OCI-LY3 (cell line): ENCODE results near the gene CACNA2D1.

Source experiments
- H2AFZ ChIP-seq: fragments of 200-600, 300-600 bp; shearing (Covaris generic); 2 replicates; pipeline ENCODE4 v1.6.0; 2014; ENCODE audit warnings: antibody characterized with exemption, low read depth, low read length
- H3K27ac ChIP-seq: fragments of 200-600, 300-600 bp; sonication (generic); 2 replicates; pipeline ENCODE4 v1.5.1; 2014; ENCODE audit warnings: mild to moderate bottlenecking, low read length, moderate library complexity, mixed read lengths
- H3K27me3 ChIP-seq: fragments of 200-600, 300-600 bp; sonication (generic); 2 replicates; pipeline ENCODE4 v1.6.1; 2014; ENCODE audit warnings: low read depth, low read length, mixed read lengths
- H3K36me3 ChIP-seq: fragments of 200-600, 300-600 bp; sonication (generic); replicated peaks from 2 replicates; pipeline ENCODE3; 2014; ENCODE audit warnings: low read depth, low read length, mixed read lengths
- H3K4me1 ChIP-seq: fragments of 300-600, 200-600 bp; sonication (generic); 2 replicates; pipeline ENCODE4 v1.6.1; 2014; ENCODE audit warnings: low read length, mixed read lengths
- H3K4me2 ChIP-seq: fragments of 200-600, 300-600 bp; sonication (generic); 2 replicates; pipeline ENCODE4 v1.6.1; 2014; ENCODE audit warnings: low read length, mixed read lengths
- H3K4me3 ChIP-seq: fragments of 300-600, 200-600 bp; sonication (generic); 2 replicates; pipeline ENCODE4 v1.5.1; 2014; ENCODE audit warnings: antibody characterized with exemption, mild to moderate bottlenecking, low read length, moderate library complexity
- H3K79me2 ChIP-seq: fragments of 300-600, 200-600 bp; shearing (Covaris generic); 2 replicates; pipeline ENCODE4 v1.6.1; 2014; ENCODE audit warnings: mild to moderate bottlenecking, low read length, mixed read lengths
- H3K9ac ChIP-seq: fragments of 300-600, 200-600 bp; shearing (Covaris generic); 2 replicates; pipeline ENCODE4 v1.6.0; 2014; ENCODE audit warnings: mild to moderate bottlenecking, low read length, moderate library complexity
- H3K9me3 ChIP-seq: fragments of 200-600, 300-600 bp; shearing (Covaris generic); 2 replicates; pipeline ENCODE4 v1.6.1; 2014; ENCODE audit warnings: low read length, mixed read lengths; ENCODE audit not compliant: insufficient read depth
- H4K20me1 ChIP-seq: fragments of 200-600, 300-600 bp; sonication (generic); 2 replicates; pipeline ENCODE4 v1.6.1; 2016; ENCODE audit warnings: low read length, mixed read lengths; ENCODE audit not compliant: insufficient read depth
- EZH2phosphoT487 ChIP-seq: fragments of 200-600 bp; shearing (Covaris generic); IDR thresholded peaks from 2 replicates; pipeline ENCODE4 v1.6.1; 2018; ENCODE audit warnings: antibody characterized with exemption, mixed run types, low read depth
- TF ChIP-seq, protein P1 (sequence below): fragments of 200-600, 300-600 bp; sonication (generic); IDR thresholded peaks from 2 replicates; pipeline ENCODE4 v1.5.1; 2014; ENCODE audit warnings: antibody characterized with exemption, low read length, low read depth

The CACNA2D1 gene

DNA sequence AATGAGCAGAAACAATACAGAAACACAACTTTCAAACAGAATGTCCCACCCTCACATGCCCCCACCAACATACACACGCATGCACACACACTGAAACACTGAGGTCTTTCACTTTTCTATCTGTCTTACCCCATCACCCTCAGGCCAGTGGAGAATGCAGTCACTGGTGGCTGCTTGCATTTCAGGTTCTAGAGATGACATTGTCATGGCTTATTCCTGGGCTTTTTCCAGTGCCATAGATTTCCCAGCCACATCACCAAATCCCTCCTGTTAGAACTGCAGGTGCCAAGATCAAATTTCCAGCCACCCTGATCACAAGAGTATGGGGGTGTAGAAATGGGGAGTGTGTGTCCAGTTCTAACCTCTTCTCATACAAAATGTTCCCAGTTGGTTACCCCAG lies 68.4 kb downstream of the CACNA2D1 start:
- no peak overlapping the region for H3K27ac ChIP-seq
- H3K36me3 ChIP-seq, result no peaks in the 10 kb centered on the region
- no peaks in the 10 kb centered on the region for H3K9me3 ChIP-seq
- TF ChIP-seq, protein P1, sequence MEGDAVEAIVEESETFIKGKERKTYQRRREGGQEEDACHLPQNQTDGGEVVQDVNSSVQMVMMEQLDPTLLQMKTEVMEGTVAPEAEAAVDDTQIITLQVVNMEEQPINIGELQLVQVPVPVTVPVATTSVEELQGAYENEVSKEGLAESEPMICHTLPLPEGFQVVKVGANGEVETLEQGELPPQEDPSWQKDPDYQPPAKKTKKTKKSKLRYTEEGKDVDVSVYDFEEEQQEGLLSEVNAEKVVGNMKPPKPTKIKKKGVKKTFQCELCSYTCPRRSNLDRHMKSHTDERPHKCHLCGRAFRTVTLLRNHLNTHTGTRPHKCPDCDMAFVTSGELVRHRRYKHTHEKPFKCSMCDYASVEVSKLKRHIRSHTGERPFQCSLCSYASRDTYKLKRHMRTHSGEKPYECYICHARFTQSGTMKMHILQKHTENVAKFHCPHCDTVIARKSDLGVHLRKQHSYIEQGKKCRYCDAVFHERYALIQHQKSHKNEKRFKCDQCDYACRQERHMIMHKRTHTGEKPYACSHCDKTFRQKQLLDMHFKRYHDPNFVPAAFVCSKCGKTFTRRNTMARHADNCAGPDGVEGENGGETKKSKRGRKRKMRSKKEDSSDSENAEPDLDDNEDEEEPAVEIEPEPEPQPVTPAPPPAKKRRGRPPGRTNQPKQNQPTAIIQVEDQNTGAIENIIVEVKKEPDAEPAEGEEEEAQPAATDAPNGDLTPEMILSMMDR, result no peak
- no peak for TF ChIP-seq EZH2phosphoT487
- no peaks in the 10 kb centered on the region for H3K27me3 ChIP-seq
- H4K20me1 ChIP-seq, result no peaks in the 10 kb centered on the region
- H2AFZ ChIP-seq, result no peak overlapping the region; the same call in 1 of the 2 replicates
- H3K79me2 ChIP-seq, result no peaks in the 10 kb centered on the region
- H3K4me2 ChIP-seq, result no peak overlapping the region
- peaks cover 8% of the 10 kb centered on the region for H3K4me1 ChIP-seq
- H3K9ac ChIP-seq, result no peak overlapping the region
- H3K4me3 ChIP-seq, result no peak overlapping the region

DNA sequence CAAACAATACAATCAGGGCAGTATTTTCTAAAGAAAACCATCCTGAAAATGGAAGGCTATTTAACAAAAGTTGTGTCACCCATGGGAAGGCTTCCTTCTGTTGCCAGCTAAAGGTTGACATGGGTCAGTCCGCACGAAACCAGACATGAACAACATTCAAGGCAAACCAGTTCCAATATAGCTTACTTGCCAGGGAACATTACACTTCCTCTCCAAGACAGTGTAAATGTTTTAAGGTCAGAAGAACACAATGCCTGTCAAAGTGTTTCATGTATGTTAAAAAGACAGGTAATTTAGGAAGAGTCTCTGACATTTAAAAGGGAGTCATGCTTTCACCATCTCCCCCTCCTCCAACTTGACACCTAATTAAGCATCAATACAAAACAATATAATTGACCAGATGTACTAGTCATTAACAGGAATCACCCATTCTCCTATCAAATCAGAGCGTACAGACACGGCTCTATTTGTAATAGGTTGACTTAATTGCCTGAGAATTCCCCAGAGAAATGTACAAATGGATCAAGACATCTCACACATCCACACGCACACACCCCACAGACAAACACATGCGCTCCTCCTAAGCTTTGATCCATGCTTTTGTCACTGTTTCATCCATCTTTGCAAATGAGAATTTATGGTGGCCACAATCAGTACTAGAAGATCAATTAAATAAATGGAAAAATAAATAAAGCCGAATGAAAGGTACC lies 69.5 kb downstream of the CACNA2D1 start:
- Histone ChIP-seq H3K9me3 (no peaks in the 10 kb centered on the region), H3K27me3 (no peaks in the 10 kb centered on the region), H3K4me3 (no peak overlapping the region), H4K20me1 (no peaks in the 10 kb centered on the region), H3K36me3 (no peaks in the 10 kb centered on the region), H2AFZ (no peak overlapping the region), H3K27ac (no peak overlapping the region), H3K4me2 (no peak overlapping the region), H3K9ac (no peak overlapping the region), H3K4me1 (peaks cover 6% of the 10 kb centered on the region), H3K79me2 (no peaks in the 10 kb centered on the region)
- TF ChIP-seq, protein P1, result no peak
- TF ChIP-seq EZH2phosphoT487, result no peak

DNA sequence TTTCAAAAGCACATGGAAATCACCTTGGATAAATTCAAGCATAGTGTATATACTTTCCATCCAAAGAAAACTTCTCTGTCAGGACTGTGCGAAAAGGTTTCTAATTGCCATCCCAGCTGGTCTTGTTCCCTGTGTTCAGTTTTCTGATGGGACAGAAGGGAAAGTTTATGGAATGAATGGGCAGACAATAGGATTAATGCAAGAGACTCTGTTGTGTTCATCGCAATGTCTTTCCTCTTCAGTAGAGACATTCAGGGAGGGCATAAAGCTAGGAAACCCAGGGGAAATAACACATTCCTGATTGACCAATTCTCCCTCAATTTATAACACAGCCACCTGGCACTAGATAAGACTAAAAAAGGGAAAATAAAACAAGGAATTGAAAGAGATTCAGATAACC lies 78.9 kb downstream of the CACNA2D1 start:
- H4K20me1 ChIP-seq, result no peaks in the 10 kb centered on the region
- no peak overlapping the region for H3K4me2 ChIP-seq
- no peak overlapping the region for H3K27ac ChIP-seq
- peaks cover 14% of the 10 kb centered on the region for H3K4me1 ChIP-seq
- no peak overlapping the region for H3K9ac ChIP-seq
- H3K79me2 ChIP-seq, result no peaks in the 10 kb centered on the region
- no peak overlapping the region for H2AFZ ChIP-seq
- TF ChIP-seq, protein P1, result no peak
- TF ChIP-seq EZH2phosphoT487, result no peak
- no peaks in the 10 kb centered on the region for H3K27me3 ChIP-seq
- H3K9me3 ChIP-seq, result no peaks in the 10 kb centered on the region
- H3K4me3 ChIP-seq, result no peak overlapping the region
- no peaks in the 10 kb centered on the region for H3K36me3 ChIP-seq

DNA sequence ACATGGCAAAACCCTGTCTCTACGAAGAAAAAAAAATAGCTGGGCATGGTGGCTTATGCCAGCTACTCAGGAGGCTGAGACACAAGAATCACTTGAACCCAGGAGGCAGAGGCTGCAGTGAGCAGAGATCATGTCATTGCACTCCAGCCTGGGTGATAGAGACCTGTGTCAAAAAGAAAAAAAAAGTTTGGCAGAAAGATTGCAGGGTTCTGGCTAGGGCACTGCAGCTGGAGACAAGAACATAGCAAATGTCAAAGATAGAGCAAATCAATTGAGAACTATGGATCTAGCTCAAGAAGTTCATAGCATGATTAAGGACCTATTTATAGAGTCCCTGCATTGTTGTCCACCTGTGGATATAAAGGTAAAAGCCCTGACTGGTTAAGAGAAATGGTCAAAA lies 79.5 kb downstream of the CACNA2D1 start:
- no peak overlapping the region for H3K9ac ChIP-seq

More for the DNA sequence above, 79.5 kb downstream of the CACNA2D1 start:
- Histone ChIP-seq H3K27me3 (no peaks in the 10 kb centered on the region), H3K27ac (no peak overlapping the region), H3K4me2 (no peak overlapping the region), H3K4me3 (no peak overlapping the region), H2AFZ (no peak overlapping the region), H4K20me1 (no peaks in the 10 kb centered on the region), H3K9me3 (no peaks in the 10 kb centered on the region), H3K36me3 (no peaks in the 10 kb centered on the region), H3K79me2 (no peaks in the 10 kb centered on the region), H3K4me1 (peaks cover 14% of the 10 kb centered on the region)
- TF ChIP-seq, protein P1, result no peak
- TF ChIP-seq EZH2phosphoT487, result no peak
